SH-SY5Y (cell line): ENCODE data around the gene EPB41L3.

Experiments
- GATA2 ChIP-seq: IDR thresholded peaks from 2 replicates; pipeline ENCODE4 v1.6.1; 2011; ENCODE audit warnings: mild to moderate bottlenecking, low read depth, low read length
- GATA3 ChIP-seq: IDR thresholded peaks from 2 replicates; pipeline ENCODE4 v1.6.1; 2011; ENCODE audit warnings: low read depth, mild to moderate bottlenecking, low read length, moderate library complexity

EPB41L3 gene

GRCh38 chr18:5455674-5456073, 88.1 kb downstream of the EPB41L3 start:
- no peak for TF ChIP-seq GATA3
- TF ChIP-seq GATA2, result no peak

GRCh38 chr18:5452943-5453443, 90.8 kb downstream of the EPB41L3 start:
- TF ChIP-seq GATA3, result no peak
- no peak for TF ChIP-seq GATA2

DNA sequence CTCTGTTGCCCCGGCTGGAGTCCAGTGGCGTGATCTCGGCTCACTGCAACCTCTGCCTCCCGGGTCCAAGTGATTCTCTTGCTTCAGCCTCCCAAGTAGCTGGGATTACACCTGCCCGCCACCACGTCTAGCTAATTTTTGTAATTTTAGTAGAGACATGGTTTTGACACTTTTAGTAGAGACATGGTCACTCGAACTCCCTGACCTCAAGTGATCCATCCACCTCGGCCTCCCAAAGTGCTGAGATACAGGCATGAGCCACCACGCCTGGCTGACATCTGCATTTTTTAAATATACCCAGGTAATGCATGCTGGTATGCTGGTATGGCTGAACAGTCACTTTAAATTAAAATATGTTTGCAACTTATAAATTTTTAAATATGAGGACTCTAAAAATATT, 91.9 kb downstream of the EPB41L3 start:
- TF ChIP-seq GATA2 (no peak), GATA3 (no peak)

DNA sequence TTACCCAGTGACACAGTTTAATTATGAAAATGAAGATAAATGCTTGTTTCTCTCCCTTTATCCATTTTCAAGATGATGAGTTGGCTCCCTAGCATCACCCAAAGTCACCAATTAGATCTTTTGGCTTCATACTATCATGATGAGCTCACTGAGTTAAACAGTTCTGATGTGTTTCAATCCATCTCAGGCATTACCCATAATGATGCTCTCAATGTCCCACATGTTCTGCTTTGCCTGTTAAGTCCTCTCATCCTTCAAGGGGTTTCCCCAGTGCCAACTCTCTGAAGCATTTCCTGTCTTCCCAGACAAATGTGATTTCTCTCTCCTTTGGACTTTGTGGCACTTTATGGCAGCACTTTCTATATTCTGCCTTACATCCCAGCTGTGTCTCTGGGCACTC, 92.6 kb downstream of the EPB41L3 start:
- TF ChIP-seq GATA3, result no peak
- TF ChIP-seq GATA2, result no peak

DNA sequence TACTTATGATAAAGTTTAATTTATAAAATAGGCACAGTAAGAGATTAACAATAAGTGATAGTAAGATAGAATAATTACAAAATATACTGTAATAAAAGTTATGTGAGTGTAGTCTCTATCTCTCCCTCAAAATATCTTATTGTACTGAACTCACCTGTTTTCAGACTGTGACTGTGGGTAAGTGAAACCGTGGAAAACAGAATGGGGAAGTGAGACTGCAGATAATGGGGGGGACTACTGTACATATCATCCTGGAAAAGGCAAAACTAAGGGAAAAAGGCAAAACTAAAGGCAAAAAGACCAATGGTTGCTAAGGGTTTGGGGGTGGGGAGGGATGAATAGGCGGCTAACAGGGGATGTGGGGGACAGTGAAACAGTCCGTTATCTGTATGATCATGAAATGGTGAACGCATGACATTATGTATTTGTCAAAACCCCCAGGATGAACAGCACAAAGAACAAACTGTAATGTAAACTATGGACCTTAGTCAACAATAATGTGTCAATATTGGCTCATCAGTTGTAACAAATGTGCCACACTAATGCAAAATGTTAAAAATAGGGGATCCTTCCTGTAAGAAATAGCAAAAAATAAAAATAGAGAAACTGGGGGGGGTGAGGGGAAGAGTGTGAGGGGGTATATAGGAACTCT, 93.8 kb downstream of the EPB41L3 start:
- TF ChIP-seq GATA2 (no peak), GATA3 (no peak)

DNA sequence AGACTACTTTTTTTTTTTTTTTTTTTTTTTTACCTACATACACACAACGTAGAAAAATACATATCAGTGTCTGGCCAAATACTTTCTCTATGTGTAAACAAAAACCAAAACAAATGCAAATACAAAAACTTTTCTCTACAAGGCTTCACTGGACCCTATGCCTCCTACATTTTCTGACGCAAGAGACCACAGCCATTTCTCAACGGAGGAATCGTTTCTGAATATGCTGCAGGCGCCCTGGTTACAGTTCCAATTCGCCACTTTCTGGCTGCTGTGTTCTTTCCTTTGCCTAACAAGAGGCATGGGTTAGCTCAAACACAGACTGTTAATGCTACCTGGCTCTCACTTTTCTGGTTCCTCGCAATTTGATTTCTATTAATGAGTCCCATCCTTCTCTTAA, 96.4 kb downstream of the EPB41L3 start:
- TF ChIP-seq GATA3 (no peak), GATA2 (no peak)

DNA sequence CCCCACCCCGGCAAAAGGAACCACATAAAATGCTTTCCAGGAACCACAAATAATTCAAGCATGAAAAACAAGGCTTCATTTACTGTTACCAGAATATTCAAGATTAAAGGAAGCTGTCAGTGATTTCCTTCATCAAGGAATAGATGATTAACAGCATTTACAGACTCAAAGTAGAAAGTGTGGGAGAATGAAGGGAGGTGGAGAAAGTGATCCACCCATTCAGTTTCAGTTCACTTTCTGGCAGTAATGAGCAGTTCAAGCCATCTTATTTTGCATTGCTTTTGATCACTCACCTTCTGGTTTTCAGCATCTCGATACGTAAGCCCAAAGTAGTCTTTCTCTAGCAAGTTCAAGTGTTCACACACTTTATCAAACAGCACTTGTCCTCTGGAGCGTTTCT, 99.0 kb downstream of the EPB41L3 start:
- TF ChIP-seq GATA3 (no peak), GATA2 (no peak)

- TF ChIP-seq GATA2 (no peak), GATA3 (no peak)
Observed at GRCh38 chr18:5444269-5444668, 99.5 kb downstream of the EPB41L3 start.

DNA sequence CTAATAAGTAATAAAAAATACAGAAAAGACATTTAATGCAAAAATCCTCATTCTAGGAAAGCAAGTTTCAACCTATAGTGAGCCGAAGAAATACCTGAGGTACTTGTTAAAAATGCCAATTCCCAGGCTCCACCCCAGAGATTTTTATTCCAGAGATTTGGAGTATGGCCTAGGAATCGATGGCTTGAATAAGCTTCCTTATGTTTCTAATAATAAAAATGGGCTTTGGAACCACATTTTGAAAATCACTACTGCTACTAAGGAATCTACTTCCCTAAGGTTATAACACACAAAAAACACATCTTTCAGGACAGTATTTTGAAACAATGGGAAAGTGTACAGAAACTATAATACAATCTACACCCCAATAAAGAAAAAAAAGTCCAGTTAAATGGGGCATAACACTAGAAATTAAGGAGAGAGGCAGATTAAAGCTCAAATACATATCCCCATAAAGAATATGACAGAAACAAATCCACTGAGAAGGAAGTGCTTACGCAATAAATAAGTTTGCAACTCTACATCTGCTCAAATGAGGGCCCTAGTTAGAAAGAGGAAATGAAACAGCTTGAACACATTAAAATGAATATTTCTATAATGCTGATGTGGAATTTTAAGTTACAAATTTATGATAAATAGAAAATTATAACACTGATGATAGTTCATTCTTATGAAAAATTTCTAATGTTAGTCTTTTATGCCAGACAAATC, 103.7 kb downstream of the EPB41L3 start:
- TF ChIP-seq GATA3 (no peak), GATA2 (no peak)

DNA sequence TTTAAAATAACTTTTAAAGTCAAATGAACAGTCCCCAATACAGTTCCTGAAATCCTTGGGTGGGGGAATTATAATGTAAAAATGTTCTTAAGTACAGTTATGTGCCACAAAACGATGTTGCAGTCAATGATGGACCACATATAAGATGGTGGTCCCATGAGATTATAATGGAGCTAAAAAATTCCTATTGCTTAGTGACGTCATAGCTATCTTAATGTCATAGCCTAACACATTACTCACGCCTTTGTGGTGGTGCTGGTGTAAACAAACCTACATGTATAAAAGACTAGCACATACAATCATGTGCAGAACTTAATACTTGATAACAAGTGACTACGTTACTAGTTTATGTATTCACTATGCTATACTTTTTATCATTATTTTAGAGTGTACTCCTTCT, 109.4 kb downstream of the EPB41L3 start:
- no peak for TF ChIP-seq GATA3
- no peak for TF ChIP-seq GATA2

- TF ChIP-seq GATA2 (no peak), GATA3 (no peak)
Observed at GRCh38 chr18:5431836-5432575, 111.8 kb downstream of the EPB41L3 start.

GRCh38 chr18:5430131-5430530, 113.7 kb downstream of the EPB41L3 start:
- TF ChIP-seq GATA3 (no peak), GATA2 (no peak)

GRCh38 chr18:5429681-5430080, 114.1 kb downstream of the EPB41L3 start:
- TF ChIP-seq GATA3 (no peak), GATA2 (no peak)

GRCh38 chr18:5425721-5426120, 118.1 kb downstream of the EPB41L3 start:
- TF ChIP-seq GATA3 (no peak), GATA2 (no peak)
